Heart right ventricle (tissue), 16 donors: ENCODE results near the gene CARMIL1. TPM values are rescaled to one million over a fixed set of nuclear protein-coding genes. Genes with fewer than 3 reads are reported as not detected.

ENCODE experiments used
- ATAC-seq, 8 donors: fragments of 200-7000 bp; cut with Tn5 transposase; one replicate each; pipeline ENCODE4 v1.9.1; 2020; ENCODE audit warnings: mild to moderate bottlenecking in 8 of 8, moderate library complexity in 8 of 8, moderate number of reproducible peaks in 1 of 8
- DNase-seq, 2 donors: peaks; one replicate each; pipeline ENCODE4 v3.0.0-alpha.2; 2020
- H3K27ac ChIP-seq, 10 donors: fragments of 200-600 bp; sonication (generic) in 2 of 10; one replicate each; pipeline versions ENCODE4 v1.5.0 to v1.8.0; 2020 to 2022; ENCODE audit warnings: mild to moderate bottlenecking in 3 of 10
- H3K27me3 ChIP-seq, 7 donors: fragments of 200-600 bp; one replicate each; pipeline ENCODE4 v1.8.0; 2021 to 2022; ENCODE audit warnings: mild to moderate bottlenecking in 2 of 7
- H3K36me3 ChIP-seq, 9 donors: fragments of 200-600 bp; sonication (generic) in 1 of 9; one replicate each; pipeline versions ENCODE4 v1.5.0 to v1.8.0; 2020 to 2022; ENCODE audit warnings: mild to moderate bottlenecking in 2 of 9
- H3K4me1 ChIP-seq, 9 donors: fragments of 200-600 bp; sonication (generic) in 1 of 9; one replicate each; pipeline versions ENCODE4 v1.5.0 to v1.8.0; 2020 to 2022; ENCODE audit warnings: mild to moderate bottlenecking in 4 of 9
- H3K4me3 ChIP-seq, 10 donors: fragments of 200-600 bp; sonication (generic) in 2 of 10; one replicate each; pipeline versions ENCODE4 v1.5.0 to v1.8.0; 2020 to 2022; ENCODE audit warnings: mild to moderate bottlenecking in 7 of 10, moderate library complexity in 2 of 10
- H3K9me3 ChIP-seq, 11 donors: fragments of 200-600 bp in 10 of 11; sonication (generic) in 2 of 11; one replicate each; pipeline versions ENCODE4 v1.5.0 to v1.8.0; 2013 to 2022; ENCODE audit warnings: mild to moderate bottlenecking in 2 of 11, control low read depth in 1 of 11, moderate library complexity in 1 of 11
- CTCF ChIP-seq, 9 donors: fragments of 200-600 bp; sonication (generic) in 2 of 9; IDR thresholded peaks; one replicate each; pipeline versions ENCODE4 v1.5.0 to v1.8.0; 2021 to 2022; ENCODE audit warnings: antibody characterized with exemption in 9 of 9, mild to moderate bottlenecking in 5 of 9, moderate library complexity in 1 of 9
- WGBS, 2 donors: extraction: QIAGEN DNeasy Blood & Tissue Kit; methylation state at CpG; one replicate each; pipeline ENCODE4 v1.1.7; 2013; ENCODE audit warnings: inconsistent platforms in 1 of 2; 5-methylcytosine and 5-hydroxymethylcytosine counted together
- intact Hi-C, 10 donors: fragments of 100-400 bp; cut with DNase I; formaldehyde crosslinking; loops; one replicate each; pipeline versions ENCODE4 v1.11.1 to v1.14.2; 2022
- polyA plus RNA-seq, 2 donors: library from polyadenylated mRNA; stranded (reverse); fragments of 200-250 nt; gene quantifications; one replicate each; pipeline ENCODE4 v1.2.3, GENCODE V29; 2013
- total RNA-seq, 10 donors: library from RNA; stranded (reverse); fragmentation: NEBNext Ultra II Directional in 3 of 10; extraction: Animal tissue kit (Norgen Biotek cat#: 25700) in 3 of 10; gene quantifications; one replicate each; pipeline versions ENCODE4 v1.2.1 to v1.2.4, GENCODE V29; 2021 to 2023
- donor health status: Arrhythmogenic right ventricular cardiomyopathy.
- donor health status: ischemic (EF 13 %, LVEDD 7.1; RV severe dilation, severe dysfunction).
- donor health status: healthy with polysubstance abuse.
- donor health status: DM: no; HTN: yes; CAD: no.
- donor health status: DM: no; HTN: no; CAD: no.
- donor health status: ischemic (EF 25% LVEDD 6.9; RV normal size, moderate dysfunction).
- donor health status: ischemic (EF 25% LVEDD 5.7; RV mildly dilated, moderate dysfunction).
- donor health status: healthy.
- donor health status: DM: yes; HTN: yes; CAD: no.
- donor health status: Ischemic cardiomyopathy.
- donor health status: ischemic (EF 35%, LVEDD 5.7; RV mildly dilated, moderate dysfunction).
- donor health status: nonischemic (EF 11% LVEDD 7.7; RV severe dilation, severe dysfunction).
- donor health status: DM: yes; HTN: yes; CAD: no.
- donor health status: PGD.
- donor health status: ischemic (EF 29% LVEDD 5.4; RV normal size, mild dysfunction).
- donor health status: nonischemic (EF 23%, LVEDD 6.1; RV moderate dilation, normal function).

CARMIL1 gene
- total and polyA plus RNA-seq, 12 donors = 1.2 to 10.3 (median 4.1) TPM

GRCh38 chr6:25665455-25665854, 386.3 kb downstream of the CARMIL1 start:
- no peak overlapping the region for H3K4me3 ChIP-seq
- H3K27me3 ChIP-seq = peaks cover 0 to 21% (median 10%) of the 10 kb centered on the region in 7 donors
- H3K9me3 ChIP-seq = no peaks in the 10 kb centered on the region
- no peaks in the 10 kb centered on the region for H3K36me3 ChIP-seq
- no peak overlapping the region for H3K27ac ChIP-seq
- intact Hi-C loops = no loop called here
- no peak for TF ChIP-seq CTCF (IDR thresholded peaks at IDR 0.05)
- WGBS, 2 donors = 77 to 80% methylated on average over 4 of the region's 4 CpGs
- ATAC-seq (no peak), DNase-seq (no peak)
- no peaks in the 10 kb centered on the region for H3K4me1 ChIP-seq

- Histone ChIP-seq H3K9me3 (no peaks in the 10 kb centered on the region), H3K4me1 (no peaks in the 10 kb centered on the region), H3K27ac (no peak overlapping the region), H3K36me3 (no peaks in the 10 kb centered on the region), H3K4me3 (no peak overlapping the region), H3K27me3 (peaks cover 0 to 12% (median 4%) of the 10 kb centered on the region in 7 donors)
- intact Hi-C loops = no loop called here
- ATAC-seq (no peak), DNase-seq (no peak)
- 90 to 92% methylated on average over 5 of the region's 5 CpGs for WGBS, 2 donors
- no peak for TF ChIP-seq CTCF (IDR thresholded peaks at IDR 0.05)
Measured at GRCh38 chr6:25669413-25669812, 390.2 kb downstream of the CARMIL1 start.
